ENCODE measurements around the gene PGAM4.
"Not testable (repeated sequence)": the region's sequence is repeated elsewhere in the genome, so short reads cannot be mapped to it uniquely, and the experiment has no call there.

The PGAM4 gene

GRCh38 chrX:77935886-77936285 is 33.6 kb downstream of the PGAM4 start:
- H3K4me3 ChIP-seq (ENCODE audit: low read depth, low read length): no peak overlapping the region
- TF ChIP-seq CTCF (IDR thresholded peaks at IDR 0.05; ENCODE audit: borderline replicate concordance, insufficient read depth, low read depth, low read length): no peak

GRCh38 chrX:77930581-77930980 is 38.9 kb downstream of the PGAM4 start:
- no peak for TF ChIP-seq CTCF (IDR thresholded peaks at IDR 0.05; ENCODE audit: borderline replicate concordance, insufficient read depth, low read depth, low read length)
- H3K4me3 ChIP-seq (ENCODE audit: low read depth, low read length): no peak overlapping the region

GRCh38 chrX:77925764-77926163 is 43.7 kb downstream of the PGAM4 start:
- H3K4me3 ChIP-seq (ENCODE audit: low read depth, low read length): no peak overlapping the region

GRCh38 chrX:77924320-77924859 is 45.0 kb downstream of the PGAM4 start:
- TF ChIP-seq CTCF (IDR thresholded peaks at IDR 0.05; ENCODE audit: borderline replicate concordance, insufficient read depth, low read depth, low read length): no peak
- H3K4me3 ChIP-seq (ENCODE audit: low read depth, low read length): no peak overlapping the region

More at GRCh38 chrX:77925764-77926163, 43.7 kb downstream of the PGAM4 start:
- no peak for TF ChIP-seq CTCF (IDR thresholded peaks at IDR 0.05; ENCODE audit: borderline replicate concordance, insufficient read depth, low read depth, low read length)

- TF ChIP-seq CTCF (IDR thresholded peaks at IDR 0.05; ENCODE audit: borderline replicate concordance, insufficient read depth, low read depth, low read length): no peak
- H3K4me3 ChIP-seq (ENCODE audit: low read depth, low read length): no peak overlapping the region
These were observed 46.7 kb downstream of the PGAM4 start for GRCh38 chrX:77922787-77923186.

GRCh38 chrX:77919370-77919769 is 50.1 kb downstream of the PGAM4 start:
- not testable (repeated sequence) for H3K4me3 ChIP-seq (ENCODE audit: low read depth, low read length)

- TF ChIP-seq CTCF (IDR thresholded peaks at IDR 0.05; ENCODE audit: borderline replicate concordance, insufficient read depth, low read depth, low read length): no peak
- H3K4me3 ChIP-seq (ENCODE audit: low read depth, low read length): no peak overlapping the region
These were observed 50.9 kb downstream of the PGAM4 start for GRCh38 chrX:77918568-77918967.

Measured in GM12875 (cell line).